K562 (cell line): ENCODE results near the gene DNAH17. TPM values are rescaled to one million over a fixed set of nuclear protein-coding genes. Genes with fewer than 3 reads are reported as not detected.

Experiments used
- BRCA1 ChIP-seq, 2 experiments: fragments of 450-650 bp in 1 of 2; sonication (generic) in 1 of 2; formaldehyde crosslinking in 1 of 2; IDR thresholded peaks; 2 replicates each; pipeline versions ENCODE4 v1.5.0 to v1.6.1; 2017 to 2020; ENCODE audit warnings: mild to moderate bottlenecking in 1 of 2, missing genetic modification reagents in 1 of 2
- CBFB ChIP-seq: sonication (generic); formaldehyde crosslinking; IDR thresholded peaks from 2 replicates; pipeline ENCODE4 v1.4.0; 2020; ENCODE audit warnings: mild to moderate bottlenecking, missing genetic modification reagents
- ELK1 ChIP-seq: sonication (generic); formaldehyde crosslinking; IDR thresholded peaks from 2 replicates; pipeline ENCODE4 v1.8.1; 2022; ENCODE audit warnings: missing genetic modification reagents
- KDM2B ChIP-seq: fragments of 250-450 bp; sonication (Bioruptor Pico); IDR thresholded peaks from 2 replicates; pipeline ENCODE4 v1.8.0; 2021; ENCODE audit warnings: mild to moderate bottlenecking, moderate library complexity
- KLF1 ChIP-seq: fragments of 450-650 bp; IDR thresholded peaks from 2 replicates; pipeline ENCODE4 v1.6.1; 2016; ENCODE audit warnings: missing genetic modification characterization, missing compliant biosample characterization
- KLF6 ChIP-seq: fragments of 250-450 bp; sonication (Bioruptor Pico); IDR thresholded peaks from 2 replicates; pipeline ENCODE4 v1.4.0; 2020; ENCODE audit warnings: mild to moderate bottlenecking, moderate library complexity, borderline replicate concordance
- MAFF ChIP-seq: IDR thresholded peaks from 2 replicates; pipeline ENCODE4 v1.6.1; 2012; ENCODE audit warnings: low read length, improper control_type of control experiment
- NFYB ChIP-seq: IDR thresholded peaks from 2 replicates; pipeline ENCODE4 v1.6.1; 2011; ENCODE audit warnings: mild to moderate bottlenecking, moderate library complexity; ENCODE audit not compliant: insufficient read length; ENCODE audit errors: extremely low read depth
- RBM22 ChIP-seq: fragments of 200-400 bp; formaldehyde crosslinking; IDR thresholded peaks from 2 replicates; pipeline ENCODE4 v1.6.1; 2018; ENCODE audit warnings: low read length, low read depth; ENCODE audit not compliant: poor library complexity, severe bottlenecking
- TRIM28 ChIP-seq: fragments of 450-650 bp; IDR thresholded peaks from 2 replicates; pipeline ENCODE4 v1.6.1; 2017
- ZNF311 ChIP-seq: fragments of 250-450 bp; sonication (Bioruptor Pico); IDR thresholded peaks from 2 replicates; pipeline ENCODE4 v1.4.0; 2020; ENCODE audit warnings: mild to moderate bottlenecking, moderate library complexity
- ZNF445 ChIP-seq: fragments of 250-450 bp; sonication (Bioruptor Pico); IDR thresholded peaks from 2 replicates; pipeline ENCODE4 v1.4.0; 2020; ENCODE audit warnings: low read depth, mild to moderate bottlenecking, moderate library complexity
- polyA plus RNA-seq, 8 experiments: library from polyadenylated mRNA; depleted of rRNA in 4 of 8; stranded (reverse) in 5 of 8; unstranded in 3 of 8; fragments of >200 nt; fragmentation: Nextera tagmentation in 2 of 8; fragmentation: Illumina TruSeq in 1 of 8; extraction: Ambion mirVana in 2 of 8; extraction: Trizol in 1 of 8; gene quantifications; 2 replicates each; pipeline versions ENCODE4 v1.2.1 to v1.2.3, GENCODE V29; 2011 to 2014; ENCODE audit warnings: inconsistent platforms in 1 of 8, missing spikeins in 1 of 8
- total RNA-seq, 7 experiments: library from RNA; depleted of rRNA in 6 of 7; stranded (reverse); fragments of >200 nt in 6 of 7; fragmentation: Illumina TruSeq in 2 of 7; extraction: Trizol in 2 of 7; gene quantifications; 2 replicates each; pipeline versions ENCODE4 v1.2.1 to v1.2.3, GENCODE V29; 2011 to 2021; ENCODE audit warnings: low replicate concordance in 1 of 7
- TF ChIP-seq, protein P1 (sequence below): fragments of 450-650 bp; IDR thresholded peaks from 2 replicates; pipeline ENCODE4 v1.7.1; 2018; ENCODE audit warnings: mild to moderate bottlenecking, low read depth; ENCODE audit not compliant: partially characterized antibody
- TF ChIP-seq, protein P2 (sequence below): fragments of 250-450 bp; sonication (Bioruptor Pico); IDR thresholded peaks from 2 replicates; pipeline ENCODE4 v1.4.0; 2020; ENCODE audit warnings: mild to moderate bottlenecking
- TF ChIP-seq, protein P3 (sequence below): fragments of 450-650 bp; IDR thresholded peaks from one replicate; pipeline ENCODE4 v1.6.1; 2018; ENCODE audit warnings: mild to moderate bottlenecking, moderate library complexity; ENCODE audit not compliant: partially characterized antibody

The DNAH17 gene
- total and polyA plus RNA-seq, 9 of the 15 experiments (the other 6 are each of a cell fraction or from before 2014, with no cell fraction given): under 0.01 to 0.06 (median 0.03) TPM; not detected in 5

GRCh38 chr17:78580277-78580804 lies 3.1 kb upstream of the DNAH17 start (continued):
- TF ChIP-seq, protein P1, sequence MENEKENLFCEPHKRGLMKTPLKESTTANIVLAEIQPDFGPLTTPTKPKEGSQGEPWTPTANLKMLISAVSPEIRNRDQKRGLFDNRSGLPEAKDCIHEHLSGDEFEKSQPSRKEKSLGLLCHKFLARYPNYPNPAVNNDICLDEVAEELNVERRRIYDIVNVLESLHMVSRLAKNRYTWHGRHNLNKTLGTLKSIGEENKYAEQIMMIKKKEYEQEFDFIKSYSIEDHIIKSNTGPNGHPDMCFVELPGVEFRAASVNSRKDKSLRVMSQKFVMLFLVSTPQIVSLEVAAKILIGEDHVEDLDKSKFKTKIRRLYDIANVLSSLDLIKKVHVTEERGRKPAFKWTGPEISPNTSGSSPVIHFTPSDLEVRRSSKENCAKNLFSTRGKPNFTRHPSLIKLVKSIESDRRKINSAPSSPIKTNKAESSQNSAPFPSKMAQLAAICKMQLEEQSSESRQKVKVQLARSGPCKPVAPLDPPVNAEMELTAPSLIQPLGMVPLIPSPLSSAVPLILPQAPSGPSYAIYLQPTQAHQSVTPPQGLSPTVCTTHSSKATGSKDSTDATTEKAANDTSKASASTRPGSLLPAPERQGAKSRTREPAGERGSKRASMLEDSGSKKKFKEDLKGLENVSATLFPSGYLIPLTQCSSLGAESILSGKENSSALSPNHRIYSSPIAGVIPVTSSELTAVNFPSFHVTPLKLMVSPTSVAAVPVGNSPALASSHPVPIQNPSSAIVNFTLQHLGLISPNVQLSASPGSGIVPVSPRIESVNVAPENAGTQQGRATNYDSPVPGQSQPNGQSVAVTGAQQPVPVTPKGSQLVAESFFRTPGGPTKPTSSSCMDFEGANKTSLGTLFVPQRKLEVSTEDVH: no peak
- TF ChIP-seq ELK1 (CRISPR knock-in tag) (no peak), BRCA1 (IDR thresholded peaks at IDR 0.05) (no peak), BRCA1 (CRISPR knock-in tag; IDR thresholded peaks at IDR 0.05) (no peak), TRIM28 (no peak), RBM22 (no peak), ZNF311 (CRISPR knock-in tag) (no peak), ZNF445 (CRISPR knock-in tag) (no peak), CBFB (CRISPR knock-in tag) (no peak), KDM2B (CRISPR knock-in tag) (no peak), KLF6 (CRISPR knock-in tag) (no peak), NFYB (no peak), MAFF (no peak), KLF1 (tag) (no peak)
- TF ChIP-seq, protein P2, sequence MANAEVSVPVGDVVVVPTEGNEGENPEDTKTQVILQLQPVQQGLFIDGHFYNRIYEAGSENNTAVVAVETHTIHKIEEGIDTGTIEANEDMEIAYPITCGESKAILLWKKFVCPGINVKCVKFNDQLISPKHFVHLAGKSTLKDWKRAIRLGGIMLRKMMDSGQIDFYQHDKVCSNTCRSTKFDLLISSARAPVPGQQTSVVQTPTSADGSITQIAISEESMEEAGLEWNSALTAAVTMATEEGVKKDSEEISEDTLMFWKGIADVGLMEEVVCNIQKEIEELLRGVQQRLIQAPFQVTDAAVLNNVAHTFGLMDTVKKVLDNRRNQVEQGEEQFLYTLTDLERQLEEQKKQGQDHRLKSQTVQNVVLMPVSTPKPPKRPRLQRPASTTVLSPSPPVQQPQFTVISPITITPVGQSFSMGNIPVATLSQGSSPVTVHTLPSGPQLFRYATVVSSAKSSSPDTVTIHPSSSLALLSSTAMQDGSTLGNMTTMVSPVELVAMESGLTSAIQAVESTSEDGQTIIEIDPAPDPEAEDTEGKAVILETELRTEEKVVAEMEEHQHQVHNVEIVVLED (CRISPR knock-in tag): no peak
- TF ChIP-seq, protein P3, sequence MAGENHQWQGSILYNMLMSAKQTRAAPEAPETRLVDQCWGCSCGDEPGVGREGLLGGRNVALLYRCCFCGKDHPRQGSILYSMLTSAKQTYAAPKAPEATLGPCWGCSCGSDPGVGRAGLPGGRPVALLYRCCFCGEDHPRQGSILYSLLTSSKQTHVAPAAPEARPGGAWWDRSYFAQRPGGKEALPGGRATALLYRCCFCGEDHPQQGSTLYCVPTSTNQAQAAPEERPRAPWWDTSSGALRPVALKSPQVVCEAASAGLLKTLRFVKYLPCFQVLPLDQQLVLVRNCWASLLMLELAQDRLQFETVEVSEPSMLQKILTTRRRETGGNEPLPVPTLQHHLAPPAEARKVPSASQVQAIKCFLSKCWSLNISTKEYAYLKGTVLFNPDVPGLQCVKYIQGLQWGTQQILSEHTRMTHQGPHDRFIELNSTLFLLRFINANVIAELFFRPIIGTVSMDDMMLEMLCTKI: no peak
